GM15510 (cell line): ENCODE results near the gene TACC2.

Experiments used
- POLR2A ChIP-seq: IDR thresholded peaks from 3 replicates; pipeline ENCODE4 v1.6.1; 2011; ENCODE audit warnings: borderline replicate concordance; ENCODE audit not compliant: insufficient read length; ENCODE audit errors: extremely low read depth

Gene TACC2

DNA sequence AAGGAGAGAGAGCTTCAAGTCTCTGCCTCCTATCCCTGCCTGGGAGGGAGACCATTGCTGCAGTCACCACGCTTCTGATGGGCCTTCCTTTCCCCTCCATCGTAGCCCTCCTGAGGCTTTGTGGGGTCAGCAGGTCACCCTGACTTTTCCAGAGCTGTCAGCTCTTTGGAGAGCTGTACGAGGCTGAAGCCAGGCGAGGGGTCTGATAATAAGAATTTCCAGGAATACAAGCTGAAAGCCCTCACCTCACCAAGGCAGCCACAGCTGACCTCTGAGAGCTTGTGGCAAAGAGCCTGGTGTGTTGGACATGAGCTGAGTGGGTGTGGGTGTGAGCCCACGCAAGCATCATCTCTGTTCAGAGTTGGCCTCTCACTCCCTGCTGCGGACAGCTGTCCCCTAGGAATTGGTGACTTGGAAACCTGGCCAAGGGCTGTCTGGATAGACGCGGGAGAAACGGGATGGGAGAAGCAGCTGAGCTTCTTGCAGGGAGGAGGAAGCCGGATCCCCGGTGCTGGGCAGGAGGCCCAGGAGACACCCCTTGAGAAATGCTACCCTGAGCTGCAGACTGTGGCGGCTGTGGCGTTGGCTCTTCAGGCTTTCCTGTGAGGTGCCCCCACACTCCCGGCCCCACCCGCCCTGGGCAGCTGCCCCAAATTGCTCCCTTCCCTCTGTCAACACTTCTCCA, 160.1 kb downstream of the TACC2 start:
- no peak for TF ChIP-seq POLR2A

DNA sequence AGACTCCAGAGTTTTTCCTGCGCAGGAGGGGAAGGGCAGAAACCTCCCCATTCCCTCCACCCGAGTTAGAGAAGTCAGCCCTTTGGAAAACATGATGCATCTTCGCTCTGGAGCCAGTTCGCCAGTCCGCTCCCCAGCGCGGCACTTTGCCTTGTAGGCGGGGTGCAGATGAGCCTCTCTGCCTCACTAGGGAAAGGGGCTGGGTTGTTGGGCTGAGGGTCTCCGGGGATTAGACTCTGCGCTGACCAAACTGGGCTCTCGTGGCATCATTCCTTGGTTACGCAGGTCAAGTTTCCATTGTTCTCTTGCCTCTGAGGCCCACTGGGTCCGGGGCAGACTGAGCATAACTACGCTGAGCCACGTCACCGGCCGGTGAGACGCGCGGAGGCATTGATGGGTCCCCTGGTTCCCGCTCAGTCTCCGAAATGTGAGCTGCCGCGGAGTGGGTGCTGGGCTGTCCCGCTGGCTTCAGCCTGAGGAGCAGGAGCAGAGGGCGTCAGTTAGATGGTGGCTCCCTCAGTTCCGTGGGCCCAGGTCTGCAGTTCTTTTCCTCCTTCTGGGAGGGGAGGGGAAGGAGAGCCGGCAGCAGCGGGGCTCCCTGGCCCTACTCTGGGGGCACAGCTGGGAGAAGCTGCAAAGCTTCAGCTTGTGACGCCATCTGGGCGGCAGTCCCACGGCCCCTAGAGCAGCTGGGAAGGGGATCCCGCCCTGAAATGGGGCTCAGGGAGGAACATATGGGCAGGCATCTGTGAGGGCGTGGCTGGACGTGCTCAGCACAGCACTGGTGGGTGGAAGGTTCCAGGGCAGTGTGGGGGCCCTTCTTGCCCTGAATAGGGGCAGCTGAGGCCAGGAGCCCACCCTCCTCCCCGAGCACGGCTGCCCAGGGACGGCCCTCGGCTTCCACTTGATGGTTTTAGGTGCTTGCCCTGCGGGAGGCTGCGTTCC, 160.9 kb downstream of the TACC2 start:
- no peak for TF ChIP-seq POLR2A

DNA sequence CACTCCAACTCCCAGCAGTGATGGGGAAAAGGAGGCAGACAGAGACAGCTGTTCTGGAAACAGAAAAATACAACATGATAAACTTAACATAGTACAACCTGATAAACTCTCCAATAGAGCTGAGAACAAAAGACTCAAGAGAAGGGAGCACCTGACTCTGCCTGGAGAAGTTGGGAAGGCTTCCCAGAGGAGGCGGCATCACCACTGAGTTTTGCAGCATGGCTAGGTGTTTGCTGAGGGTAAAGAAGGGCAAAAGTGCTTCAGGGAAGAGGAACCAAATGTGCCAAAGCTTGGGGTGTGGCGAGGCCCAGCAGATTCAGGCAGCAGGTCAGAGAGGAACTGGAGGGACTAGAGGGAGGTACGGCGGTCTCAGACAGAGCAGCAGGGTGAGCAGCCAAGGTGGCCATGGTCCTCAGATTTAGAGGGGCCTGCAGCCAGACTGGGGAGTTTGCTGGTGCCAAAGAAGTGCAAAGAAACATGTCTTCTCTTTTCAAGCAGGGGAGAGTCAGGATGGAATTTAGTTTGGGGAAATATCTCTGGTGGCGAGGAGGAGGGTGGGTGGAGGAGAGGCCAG, 162.2 kb downstream of the TACC2 start:
- TF ChIP-seq POLR2A, result no peak

DNA sequence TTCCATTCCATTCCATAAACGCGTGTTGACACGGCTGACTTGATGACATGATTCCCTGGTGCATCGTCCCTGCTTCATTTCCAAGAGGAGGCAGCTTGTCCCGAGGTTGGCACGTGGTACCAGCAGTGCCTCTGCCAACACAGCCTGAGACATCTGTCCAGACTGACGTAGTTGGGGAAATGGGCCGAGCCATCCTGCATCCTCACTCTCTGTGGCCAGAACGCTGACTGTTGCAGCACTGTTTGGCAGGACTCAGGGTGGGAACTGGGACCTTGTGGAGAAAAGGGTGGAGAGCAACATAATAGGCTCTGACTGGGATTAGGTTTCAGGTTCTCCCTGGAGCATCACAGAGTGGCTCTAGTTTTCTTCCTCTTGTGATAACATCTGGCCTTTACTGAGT, 163.6 kb downstream of the TACC2 start:
- TF ChIP-seq POLR2A, result no peak

DNA sequence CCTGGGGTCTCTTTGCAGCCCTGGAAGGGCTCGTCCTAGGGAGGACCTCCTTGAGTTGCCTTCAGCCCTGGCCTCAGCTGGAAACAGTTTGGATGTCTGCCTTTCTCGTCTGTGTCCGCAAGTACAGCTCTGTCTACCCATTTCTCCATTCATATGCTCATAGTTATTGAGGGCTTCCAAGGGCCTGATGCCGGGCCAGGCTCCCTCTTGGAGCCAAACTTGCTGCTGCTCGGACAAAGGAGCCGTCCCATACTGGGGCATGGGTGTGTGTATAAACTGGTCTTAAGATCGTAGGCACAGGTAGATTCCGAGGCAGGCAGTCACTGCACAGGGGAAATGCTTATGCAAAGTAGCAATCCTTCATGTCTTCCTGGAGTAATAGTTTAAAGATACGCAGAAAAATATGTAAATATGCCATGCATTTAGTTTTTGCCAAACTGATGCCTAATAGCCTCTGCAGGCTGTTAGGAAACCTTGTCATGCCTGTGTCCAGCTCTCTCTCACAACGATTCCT, 165.1 kb downstream of the TACC2 start:
- no peak for TF ChIP-seq POLR2A

DNA sequence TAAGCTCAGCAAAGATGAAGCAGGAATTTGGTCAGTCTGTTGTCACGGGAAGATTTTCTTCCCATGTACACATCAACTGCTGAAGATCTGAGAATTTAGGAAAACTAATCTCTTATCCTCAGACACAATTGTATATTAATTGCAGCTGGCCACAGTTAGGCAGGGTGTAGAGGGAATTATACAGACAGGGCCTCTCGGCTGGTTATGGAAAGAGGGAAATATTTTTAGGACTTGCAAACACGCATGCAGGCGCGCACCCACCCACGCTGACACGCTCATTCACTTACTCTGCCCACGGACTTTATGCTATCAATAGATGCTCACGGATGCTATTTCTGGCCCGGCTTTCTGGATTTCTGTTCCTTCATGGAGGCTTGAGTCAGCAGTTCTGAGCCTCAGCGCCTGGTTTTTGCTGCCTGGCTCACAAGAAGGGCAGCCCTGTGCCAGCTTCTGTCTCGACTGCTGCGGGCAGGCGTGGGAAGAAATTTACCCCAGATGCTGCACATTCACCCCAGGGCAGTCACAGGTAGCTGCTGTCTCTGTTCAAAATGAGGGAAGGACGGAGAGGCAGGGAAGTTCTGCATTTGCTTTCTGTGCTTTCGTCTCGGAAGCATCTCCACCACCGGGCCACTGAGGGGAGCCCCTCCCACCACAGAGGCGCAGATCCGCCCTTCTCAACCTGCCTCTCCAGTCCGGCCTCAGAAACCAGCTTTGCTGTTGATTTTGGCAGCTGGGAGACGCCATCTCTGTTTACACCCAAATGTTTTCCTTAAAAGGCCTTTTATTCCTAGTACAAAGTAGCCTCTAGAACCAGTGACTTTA, 165.8 kb downstream of the TACC2 start:
- TF ChIP-seq POLR2A, result no peak

DNA sequence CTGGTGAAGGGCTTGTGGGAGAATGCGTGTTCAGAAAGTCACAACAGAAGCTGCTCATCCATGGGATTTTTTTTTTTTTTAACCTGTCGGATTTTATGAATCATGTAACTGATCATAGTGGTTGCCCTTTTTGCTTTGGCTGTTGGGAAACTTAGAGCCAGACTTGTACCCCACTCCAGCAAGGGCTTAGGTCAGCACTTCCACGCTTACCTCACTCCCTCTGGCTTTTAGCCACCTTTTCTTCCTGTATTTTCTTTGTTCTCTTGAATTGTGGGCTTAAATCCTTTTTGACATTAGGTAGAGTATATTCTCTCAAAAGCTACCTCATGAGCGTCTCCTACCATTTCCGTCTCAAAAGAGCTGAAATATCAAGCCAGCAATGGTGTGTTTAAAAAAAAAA, 168.5 kb downstream of the TACC2 start:
- no peak for TF ChIP-seq POLR2A

DNA sequence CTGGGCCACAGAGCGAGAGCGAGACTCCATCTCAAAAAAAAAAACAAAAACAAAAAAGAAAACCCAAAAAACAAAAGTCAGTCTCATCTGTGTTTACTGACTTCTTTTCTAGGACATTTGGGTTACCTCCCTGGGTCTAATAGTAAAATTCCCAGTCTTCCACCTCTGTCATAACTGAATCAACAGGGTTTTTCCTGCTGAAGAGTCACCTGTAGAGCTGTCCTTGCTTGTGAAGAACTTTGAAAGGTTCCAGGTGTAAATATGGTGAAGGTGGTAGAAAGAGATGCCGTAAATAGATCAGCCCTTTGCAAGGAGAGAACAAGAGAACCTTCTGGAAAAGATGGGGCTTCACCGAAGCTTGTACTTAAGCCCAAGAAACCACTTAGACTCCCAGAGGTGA, 169.4 kb downstream of the TACC2 start:
- no peak for TF ChIP-seq POLR2A

DNA sequence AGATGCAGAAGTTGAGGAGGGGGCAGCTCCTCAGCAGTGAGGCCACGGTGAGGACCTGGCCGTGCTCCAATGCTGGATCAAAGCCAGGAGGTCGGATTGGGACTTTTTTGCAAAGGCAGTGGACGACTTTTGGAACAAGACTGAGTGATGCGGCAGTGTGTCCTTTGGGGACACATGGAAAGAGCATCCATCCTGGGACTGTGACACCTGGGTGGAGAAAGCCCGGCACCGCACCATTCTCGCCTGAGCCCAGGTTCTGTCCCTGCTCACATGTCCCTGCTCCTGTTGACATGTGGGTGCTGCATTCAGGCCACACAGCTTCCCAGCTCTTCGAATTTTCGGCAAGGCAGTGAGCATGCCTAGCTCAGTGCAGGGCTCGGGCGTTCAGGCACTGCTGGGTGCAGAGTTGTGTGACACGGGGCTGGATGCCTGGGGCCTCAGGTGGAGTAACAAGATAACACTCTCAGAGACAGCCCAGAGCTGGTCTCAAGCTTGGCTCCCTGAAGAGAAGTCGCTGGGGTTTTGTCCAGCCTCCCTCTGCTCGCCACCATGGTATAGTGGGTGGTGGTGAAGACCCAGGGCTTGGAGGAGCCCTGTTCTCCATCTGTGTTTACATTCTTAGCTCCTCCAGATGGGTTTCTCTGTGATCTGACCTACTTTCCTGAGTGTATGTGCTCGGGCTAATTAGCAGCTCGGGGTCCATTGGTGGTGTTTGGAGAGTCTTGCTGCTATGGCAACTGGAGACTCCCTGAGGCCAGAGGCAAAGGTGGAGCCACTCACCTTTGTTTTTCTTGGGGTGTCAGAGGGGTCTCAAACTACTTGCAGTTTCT, 170.4 kb downstream of the TACC2 start:
- TF ChIP-seq POLR2A, result no peak

DNA sequence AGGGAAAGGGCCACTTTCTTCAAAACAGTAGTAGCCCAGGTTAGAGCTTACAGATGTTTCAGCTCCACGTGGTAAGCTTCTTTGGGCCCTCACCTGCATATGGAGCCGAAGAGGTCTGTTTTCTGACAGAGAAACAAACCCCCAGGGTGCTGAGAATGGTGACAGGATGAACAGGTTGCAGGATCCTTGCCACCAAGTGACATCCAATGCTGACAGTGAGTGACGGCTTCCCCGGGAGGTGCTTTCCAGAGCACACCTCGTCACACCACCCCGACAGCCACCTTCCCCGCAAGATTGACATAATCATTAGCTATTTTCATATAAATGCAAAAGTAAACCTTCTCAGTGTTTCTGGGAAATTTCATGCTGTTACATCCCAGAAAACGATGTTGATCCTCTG, 172.8 kb downstream of the TACC2 start:
- no peak for TF ChIP-seq POLR2A

DNA sequence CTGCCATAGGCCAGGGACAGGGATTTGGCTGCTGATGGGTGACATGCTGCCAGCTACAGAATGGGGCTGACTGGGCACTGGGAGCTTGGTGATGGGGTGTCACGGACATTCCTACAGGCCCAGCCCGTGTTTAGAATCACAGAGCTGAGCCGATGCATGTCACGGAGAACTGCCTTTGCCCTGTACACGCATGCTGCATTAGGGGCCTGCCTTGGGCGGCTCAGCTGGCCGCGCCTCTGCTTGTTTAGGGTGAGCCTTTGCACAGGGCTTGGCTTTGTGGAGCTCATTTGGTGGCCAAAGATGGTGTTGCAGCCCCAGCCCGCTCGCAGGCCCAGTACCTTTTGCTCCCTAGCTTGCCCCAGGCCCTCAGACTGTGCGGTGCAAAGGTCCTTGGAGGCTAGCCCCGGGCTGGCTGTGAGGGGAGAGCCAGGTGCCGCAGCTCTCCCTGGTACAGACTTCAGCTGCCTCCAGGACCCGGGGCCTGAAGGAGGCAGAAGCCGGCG, 173.8 kb downstream of the TACC2 start:
- no peak for TF ChIP-seq POLR2A

DNA sequence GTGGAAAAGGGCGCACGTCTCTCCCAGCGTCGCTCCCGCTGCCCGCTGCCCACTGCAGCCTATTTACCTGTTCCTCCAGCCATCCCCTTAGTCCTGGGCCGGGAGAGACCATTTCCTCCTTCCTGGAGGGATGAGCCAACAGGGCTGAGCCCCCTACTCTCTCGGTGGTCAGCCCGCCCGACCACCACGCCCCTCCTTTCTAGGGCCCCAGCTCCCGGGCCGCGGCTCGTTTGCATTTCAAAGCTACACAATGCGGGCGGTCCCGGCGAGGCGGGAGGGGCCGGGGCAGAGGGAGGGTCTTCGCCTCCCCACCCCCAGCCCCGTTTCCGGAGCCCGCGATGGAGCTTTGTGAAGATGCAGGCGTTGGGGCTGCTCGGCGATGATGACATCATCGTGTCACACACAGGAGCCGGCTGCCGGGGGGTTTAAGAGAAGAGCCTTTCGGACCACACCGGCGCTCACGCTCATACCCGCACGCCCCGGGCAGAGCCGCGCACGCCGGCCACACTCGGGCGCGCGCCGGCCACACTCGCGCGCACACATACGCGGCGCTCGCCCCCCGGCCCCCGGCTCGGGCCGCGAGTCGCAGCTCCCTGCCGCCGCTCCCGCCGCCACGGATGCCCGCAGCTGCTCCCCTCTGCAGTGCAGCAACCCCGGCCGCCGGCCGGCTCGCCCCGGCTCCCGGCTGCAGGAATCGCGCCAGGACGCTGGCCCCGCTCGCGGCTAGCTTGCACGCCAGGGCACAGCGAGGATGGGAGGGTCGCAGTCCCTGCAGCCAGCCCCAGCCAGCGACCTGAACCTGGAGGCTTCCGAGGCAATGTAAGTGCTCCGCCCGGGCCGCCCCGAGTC, 174.4 kb downstream of the TACC2 start:
- TF ChIP-seq POLR2A, result no peak
